SU-DHL-6 (cell line): ENCODE results near the gene ANO2.

ENCODE experiments used
- H2AFZ ChIP-seq: fragments of 200-600 bp; sonication (generic); 2 replicates; pipeline ENCODE4 v1.6.1; 2014; ENCODE audit warnings: low read depth, mild to moderate bottlenecking, moderate library complexity, mixed read lengths, antibody characterized with exemption, low read length; ENCODE audit not compliant: severe bottlenecking
- H3F3A ChIP-seq: fragments of 200-600 bp; shearing (Covaris generic); 2 replicates; pipeline ENCODE4 v1.6.0; 2016; ENCODE audit warnings: antibody characterized with exemption, mild to moderate bottlenecking; ENCODE audit not compliant: insufficient read depth
- H3K27ac ChIP-seq: fragments of 200-600 bp; sonication (generic); 2 replicates; pipeline ENCODE4 v1.5.1; 2016; ENCODE audit warnings: low read depth, mild to moderate bottlenecking, low read length, moderate library complexity, mixed read lengths
- H3K27me3 ChIP-seq: fragments of 200-600 bp; sonication (generic), shearing (Covaris generic); 2 replicates; pipeline ENCODE4 v1.6.0; 2014; ENCODE audit warnings: mild to moderate bottlenecking, low read length
- H3K36me3 ChIP-seq: fragments of 200-600 bp; sonication (generic); 2 replicates; pipeline ENCODE4 v1.6.1; 2014; ENCODE audit warnings: mild to moderate bottlenecking, low read length, mixed read lengths
- H3K4me2 ChIP-seq: fragments of 300-600, 200-600 bp; shearing (Covaris generic), sonication (generic); 2 replicates; pipeline ENCODE4 v1.6.0; 2014; ENCODE audit warnings: low read length, low read depth, mild to moderate bottlenecking; ENCODE audit not compliant: poor library complexity, severe bottlenecking
- H3K4me3 ChIP-seq: fragments of 200-600 bp; sonication (generic); 2 replicates; pipeline ENCODE4 v1.5.1; 2014; ENCODE audit warnings: antibody characterized with exemption, low read length, mild to moderate bottlenecking, mixed read lengths; ENCODE audit not compliant: insufficient read depth, poor library complexity, severe bottlenecking
- H3K79me2 ChIP-seq: fragments of 200-600 bp; sonication (generic); 2 replicates; pipeline ENCODE4 v1.6.1; 2014; ENCODE audit warnings: mild to moderate bottlenecking, low read length, moderate library complexity; ENCODE audit not compliant: insufficient read depth
- H3K9ac ChIP-seq: fragments of 200-600 bp; sonication (generic); 2 replicates; pipeline ENCODE4 v1.7.0; 2014; ENCODE audit warnings: mild to moderate bottlenecking, low read length
- H3K9me2 ChIP-seq: fragments of 200-600 bp; sonication (generic); replicated peaks from 2 replicates; pipeline ENCODE4 v1.6.1; 2014; ENCODE audit warnings: low read length; ENCODE audit not compliant: insufficient read depth
- H3K9me3 ChIP-seq: fragments of 200-600 bp; sonication (generic); 2 replicates; pipeline ENCODE4 v1.6.1; 2014; ENCODE audit warnings: low read length, mixed read lengths; ENCODE audit not compliant: insufficient read depth
- H4K20me1 ChIP-seq: fragments of 200-600 bp; sonication (generic); 2 replicates; pipeline ENCODE4 v1.6.1; 2014; ENCODE audit warnings: low read depth, mild to moderate bottlenecking, antibody characterized with exemption, low read length, moderate library complexity, mixed read lengths
- EZH2phosphoT487 ChIP-seq: fragments of 200-600 bp; sonication (generic), shearing (Covaris generic); conservative IDR thresholded peaks from 2 replicates; pipeline ENCODE4 v1.6.1; 2018; ENCODE audit warnings: mild to moderate bottlenecking, antibody characterized with exemption, low read length, moderate library complexity, mixed read lengths
- TF ChIP-seq, protein P1 (sequence below): fragments of 200-600 bp; sonication (generic); IDR thresholded peaks from one replicate; pipeline ENCODE4 v1.5.1; 2017; ENCODE audit warnings: antibody characterized with exemption, mild to moderate bottlenecking, low read length, moderate library complexity; ENCODE audit not compliant: insufficient read depth, poor library complexity, severe bottlenecking

The ANO2 gene

DNA sequence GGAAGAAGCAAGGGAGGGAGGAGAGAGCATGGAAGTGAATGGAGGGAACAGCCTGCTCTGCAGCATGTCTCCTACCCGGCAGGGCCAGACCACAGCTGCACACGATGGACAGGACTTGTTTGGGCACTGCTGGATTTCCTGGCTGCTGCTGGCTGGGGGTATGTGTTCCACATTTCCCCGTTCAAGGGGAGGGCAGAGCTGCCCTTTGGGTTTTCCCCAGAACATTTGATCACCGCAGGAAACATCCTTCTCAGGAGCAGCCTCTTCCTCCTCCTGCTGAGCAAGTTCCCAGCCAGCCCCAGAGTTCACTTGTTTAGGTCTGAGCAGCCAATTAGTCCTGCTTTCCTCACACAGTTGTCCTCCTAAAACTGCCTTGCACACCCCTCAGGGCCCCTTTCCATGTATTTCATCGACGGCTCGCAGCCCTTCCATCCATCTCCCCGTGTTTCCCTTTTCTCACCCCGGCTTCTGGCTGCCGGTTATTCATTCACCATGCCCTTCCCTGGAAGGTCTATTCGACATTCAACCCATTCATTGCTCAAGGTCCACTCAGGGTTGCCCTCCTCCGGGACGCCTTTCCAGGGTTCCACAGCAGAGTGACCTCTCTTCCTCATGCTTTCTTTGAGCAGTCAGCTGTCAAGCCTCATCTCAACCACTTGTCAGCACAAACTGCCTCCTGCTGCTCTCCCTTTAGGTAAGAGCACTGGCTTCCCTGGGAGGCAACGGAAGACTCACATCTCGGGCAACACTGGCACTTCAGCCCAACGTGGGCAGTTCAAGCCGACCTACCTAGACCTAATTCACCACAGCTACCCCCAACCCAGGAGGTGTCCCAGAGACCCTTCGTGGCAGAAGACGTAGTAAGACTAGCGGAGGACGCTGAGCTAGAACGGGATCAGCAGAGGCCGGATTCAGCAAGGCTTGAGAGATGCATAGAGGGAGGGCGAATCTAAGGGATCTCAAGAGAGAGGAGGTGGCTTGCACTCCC lies 20.1 kb upstream of the ANO2 start:
- Histone ChIP-seq H3K27me3 (no peaks in the 10 kb centered on the region), H3K9me2 (no peaks in the 10 kb centered on the region), H3K4me3 (no peak overlapping the region), H3K4me2 (no peak overlapping the region), H3K27ac (no peak overlapping the region), H3K9me3 (no peaks in the 10 kb centered on the region), H3K9ac (no peak overlapping the region), H3K79me2 (no peaks in the 10 kb centered on the region), H3K36me3 (no peaks in the 10 kb centered on the region), H4K20me1 (no peaks in the 10 kb centered on the region), H3F3A (no peaks in the 10 kb centered on the region), H2AFZ (no peak overlapping the region)
- TF ChIP-seq EZH2phosphoT487, result no peak
- TF ChIP-seq, protein P1, sequence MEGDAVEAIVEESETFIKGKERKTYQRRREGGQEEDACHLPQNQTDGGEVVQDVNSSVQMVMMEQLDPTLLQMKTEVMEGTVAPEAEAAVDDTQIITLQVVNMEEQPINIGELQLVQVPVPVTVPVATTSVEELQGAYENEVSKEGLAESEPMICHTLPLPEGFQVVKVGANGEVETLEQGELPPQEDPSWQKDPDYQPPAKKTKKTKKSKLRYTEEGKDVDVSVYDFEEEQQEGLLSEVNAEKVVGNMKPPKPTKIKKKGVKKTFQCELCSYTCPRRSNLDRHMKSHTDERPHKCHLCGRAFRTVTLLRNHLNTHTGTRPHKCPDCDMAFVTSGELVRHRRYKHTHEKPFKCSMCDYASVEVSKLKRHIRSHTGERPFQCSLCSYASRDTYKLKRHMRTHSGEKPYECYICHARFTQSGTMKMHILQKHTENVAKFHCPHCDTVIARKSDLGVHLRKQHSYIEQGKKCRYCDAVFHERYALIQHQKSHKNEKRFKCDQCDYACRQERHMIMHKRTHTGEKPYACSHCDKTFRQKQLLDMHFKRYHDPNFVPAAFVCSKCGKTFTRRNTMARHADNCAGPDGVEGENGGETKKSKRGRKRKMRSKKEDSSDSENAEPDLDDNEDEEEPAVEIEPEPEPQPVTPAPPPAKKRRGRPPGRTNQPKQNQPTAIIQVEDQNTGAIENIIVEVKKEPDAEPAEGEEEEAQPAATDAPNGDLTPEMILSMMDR, result no peak

DNA sequence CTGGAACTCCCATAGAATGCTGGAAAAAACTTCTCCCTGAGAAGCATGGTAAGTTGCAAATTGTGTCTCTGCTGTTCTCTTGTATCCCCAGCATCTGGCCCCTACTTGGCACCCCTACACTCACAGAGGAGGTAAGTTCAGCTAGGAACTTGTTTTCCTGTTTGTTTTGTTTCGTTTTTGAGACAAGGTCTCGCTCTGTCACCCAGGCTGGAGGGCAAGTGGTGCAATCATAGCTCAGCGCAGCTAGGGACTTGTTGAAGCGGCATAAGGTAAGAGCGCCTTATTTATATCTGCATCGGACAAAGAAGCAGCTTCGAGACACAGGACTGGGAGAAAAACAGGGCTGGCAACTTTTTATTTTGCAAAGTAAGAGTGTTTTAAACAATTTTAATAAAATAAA lies 18.5 kb upstream of the ANO2 start:
- Histone ChIP-seq H3K79me2 (no peaks in the 10 kb centered on the region), H3K27ac (no peak overlapping the region), H3K4me3 (no peak overlapping the region), H3K9ac (no peak overlapping the region), H3K27me3 (no peaks in the 10 kb centered on the region), H3K4me2 (no peak overlapping the region), H3K9me3 (no peaks in the 10 kb centered on the region), H3F3A (no peaks in the 10 kb centered on the region), H3K9me2 (no peaks in the 10 kb centered on the region), H3K36me3 (no peaks in the 10 kb centered on the region), H4K20me1 (no peaks in the 10 kb centered on the region), H2AFZ (no peak overlapping the region)
- TF ChIP-seq EZH2phosphoT487, result no peak
- TF ChIP-seq, protein P1, result no peak

DNA sequence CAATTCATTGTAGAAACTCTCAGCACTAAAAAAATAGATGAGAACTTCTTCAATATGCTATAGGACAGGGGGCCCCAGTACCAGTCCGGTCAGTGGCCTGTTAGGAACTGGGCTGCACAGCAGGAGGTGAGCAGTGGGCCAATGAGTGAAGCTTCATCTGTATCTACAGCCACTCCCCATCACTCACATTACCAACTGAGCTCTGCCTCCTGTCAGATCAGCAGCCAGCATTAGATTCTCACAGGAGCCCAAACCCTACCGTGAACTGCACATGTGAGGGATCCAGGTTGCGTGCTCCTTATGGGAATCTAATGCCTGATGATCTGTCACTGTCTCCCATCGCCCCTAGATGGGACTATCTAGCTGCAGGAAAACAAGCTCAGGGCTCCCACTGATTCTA lies 15.7 kb upstream of the ANO2 start:
- H3F3A ChIP-seq, result no peaks in the 10 kb centered on the region
- no peak for TF ChIP-seq EZH2phosphoT487
- TF ChIP-seq, protein P1, result no peak
- no peaks in the 10 kb centered on the region for H3K79me2 ChIP-seq
- no peak overlapping the region for H3K4me3 ChIP-seq
- no peak overlapping the region for H3K27ac ChIP-seq
- no peaks in the 10 kb centered on the region for H3K27me3 ChIP-seq
- no peak overlapping the region for H3K9ac ChIP-seq
- H3K36me3 ChIP-seq, result no peaks in the 10 kb centered on the region
- no peak overlapping the region for H2AFZ ChIP-seq
- no peaks in the 10 kb centered on the region for H4K20me1 ChIP-seq
- H3K9me3 ChIP-seq, result no peaks in the 10 kb centered on the region
- H3K4me2 ChIP-seq, result no peak overlapping the region
- H3K9me2 ChIP-seq, result no peaks in the 10 kb centered on the region
